Panc1 (cell line): ENCODE data around the gene SDK2. TPM values are rescaled to one million over a fixed set of nuclear protein-coding genes. Genes with fewer than 3 reads are reported as not detected.

Experiments used
- ATAC-seq: fragments of 200-7000 bp; cut with Tn5 transposase; 2 replicates; pipeline ENCODE4 v1.9.1; 2020; ENCODE audit warnings: mild to moderate bottlenecking, moderate library complexity
- BruUV-seq: library from RNA; stranded (reverse); fragments of 400-500 nt; replicated peaks from 2 replicates; lab custom pipeline; 2021; lab: Mats Ljungman, UMichigan
- CTCF ChIA-PET: fragments of 300-600 bp; sonication (Branson Sonifier 250); formaldehyde crosslinking; loops from one replicate; lab custom pipeline; 2022; ENCODE audit warnings: antibody characterized with exemption; lab: Charles Lee
- POLR2A ChIA-PET: fragments of 300-600 bp; sonication (Branson Sonifier 250); formaldehyde crosslinking; loops from one replicate; lab custom pipeline; 2022; ENCODE audit warnings: antibody characterized with exemption; lab: Charles Lee
- DNase-seq: peaks from one replicate; pipeline ENCODE4 v3.0.0-alpha.2; 2010; ENCODE audit warnings: low read depth, low spot score
- H3K27ac ChIP-seq: 2 replicates; pipeline ENCODE4 v1.5.1; 2011; ENCODE audit warnings: mild to moderate bottlenecking, low read length, inconsistent platforms
- H3K27me3 ChIP-seq: fragments of 200-500 bp; sonication (Bioruptor generic); 2 replicates; pipeline ENCODE4 v1.6.0; 2014; ENCODE audit warnings: low read length, inconsistent platforms; ENCODE audit not compliant: control insufficient read depth, insufficient read depth
- H3K36me3 ChIP-seq: fragments of 200-500 bp; sonication (Bioruptor generic); 2 replicates; pipeline ENCODE4 v1.5.1; 2014; ENCODE audit warnings: inconsistent platforms, mild to moderate bottlenecking, low read length, moderate library complexity; ENCODE audit not compliant: control insufficient read depth, insufficient read depth
- H3K4me1 ChIP-seq: 2 replicates; pipeline ENCODE4 v1.5.1; 2011; ENCODE audit warnings: inconsistent platforms, mild to moderate bottlenecking, low read length, moderate library complexity; ENCODE audit not compliant: control insufficient read depth, insufficient read depth
- H3K4me3 ChIP-seq, 2 experiments: 2 replicates each; pipeline ENCODE4 v1.5.1; 2011 to 2012; ENCODE audit warnings: low read depth in 2 of 2, low read length in 2 of 2, mild to moderate bottlenecking in 2 of 2, inconsistent platforms in 1 of 2, moderate library complexity in 1 of 2
- H3K9me3 ChIP-seq: fragments of 200-500 bp; sonication (Bioruptor generic); 2 replicates; pipeline ENCODE4 v1.5.1; 2014; ENCODE audit warnings: low read depth, mild to moderate bottlenecking, inconsistent platforms, low read length, moderate library complexity; ENCODE audit not compliant: control insufficient read depth, insufficient read depth
- CTCF ChIP-seq: fragments of 450-650 bp; IDR thresholded peaks from 2 replicates; pipeline ENCODE4 v1.5.1; 2017; ENCODE audit warnings: mild to moderate bottlenecking
- POLR2AphosphoS5 ChIP-seq: IDR thresholded peaks from 2 replicates; pipeline ENCODE4 v1.6.1; 2012; ENCODE audit warnings: mild to moderate bottlenecking, low read depth, low read length, moderate library complexity
- REST ChIP-seq, 2 experiments: IDR thresholded peaks; 2 replicates each; pipeline ENCODE4 v1.6.1; 2011 to 2012; ENCODE audit warnings: low read depth in 2 of 2, control low read depth in 1 of 2, low read length in 1 of 2, mild to moderate bottlenecking in 1 of 2, moderate library complexity in 1 of 2; ENCODE audit not compliant: insufficient read depth in 1 of 2
- SIN3A ChIP-seq: IDR thresholded peaks from 2 replicates; pipeline ENCODE4 v1.6.1; 2012; ENCODE audit warnings: low read depth, mild to moderate bottlenecking, low read length, moderate library complexity, borderline replicate concordance; ENCODE audit not compliant: insufficient read depth
- TCF7L2 ChIP-seq: IDR thresholded peaks from 2 replicates; pipeline ENCODE4 v1.6.1; 2011; ENCODE audit warnings: mild to moderate bottlenecking, low read depth, low read length, inconsistent platforms
- in situ Hi-C: cut with HindIII; loops from 2 replicates; pipeline ENCODE4 v1.10.0; 2016; ENCODE audit warnings: low sequenced_read_pairs, low pct_unique_long_range_greater_than_20kb
- intact Hi-C: fragments of 100-400 bp; cut with micrococcal nuclease; formaldehyde crosslinking; loops from one replicate; pipeline ENCODE4 v1.10.0; 2022; ENCODE audit not compliant: unreplicated experiment
- total RNA-seq: library from RNA; stranded (reverse); gene quantifications from one replicate; pipeline ENCODE4 v1.2.1, GENCODE V29; 2021; ENCODE audit not compliant: unreplicated experiment

The SDK2 gene
- total RNA-seq, 1 experiment from 2014 or later: 0.41 TPM

- TF ChIP-seq CTCF (no peak), POLR2AphosphoS5 (no peak)
- H3K4me3 ChIP-seq: no peak overlapping the region
- ChIA-PET POLR2A (no interaction called here), CTCF (no interaction called here)
- no peaks in the 10 kb centered on the region for H3K36me3 ChIP-seq
- BruUV-seq: no TSS peak
- no peaks in the 10 kb centered on the region for H3K4me1 ChIP-seq
- DNase-seq (no peak), ATAC-seq (peak; percentile 39)
- intact Hi-C loops (no loop called here), in situ Hi-C loops (no loop called here)
- no peaks in the 10 kb centered on the region for H3K27me3 ChIP-seq
- H3K27ac ChIP-seq: no peak overlapping the region
- no peaks in the 10 kb centered on the region for H3K9me3 ChIP-seq
Measured at GRCh38 chr17:73359352-73359751, 284.9 kb downstream of the SDK2 start.

- BruUV-seq: no TSS peak
Measured at GRCh38 chr17:73358668-73359067, 285.6 kb downstream of the SDK2 start.

More at GRCh38 chr17:73358668-73359067, 285.6 kb downstream of the SDK2 start:
- in situ Hi-C loops (no loop called here), intact Hi-C loops (no loop called here)
- no peak overlapping the region for H3K4me3 ChIP-seq
- ChIA-PET POLR2A (no interaction called here), CTCF (no interaction called here)
- no peak for DNase-seq
- no peaks in the 10 kb centered on the region for H3K36me3 ChIP-seq
- no peaks in the 10 kb centered on the region for H3K9me3 ChIP-seq
- no peak for ATAC-seq
- TF ChIP-seq SIN3A: no peak
- no peak for TF ChIP-seq POLR2AphosphoS5
- no peak for TF ChIP-seq TCF7L2
- no peak for TF ChIP-seq REST (IDR thresholded peaks at IDR 0.05; ENCODE audit: insufficient read depth in 1 of 2, low read depth in 2 of 2, low read length in 1 of 2)
- TF ChIP-seq CTCF: no peak
- H3K4me1 ChIP-seq: no peaks in the 10 kb centered on the region
- no peaks in the 10 kb centered on the region for H3K27me3 ChIP-seq
- H3K27ac ChIP-seq: no peak overlapping the region
